Measurements from ENCODE around the gene PGA3.
"Not testable (repeated sequence)": the region's sequence is repeated elsewhere in the genome, so short reads cannot be mapped to it uniquely, and the experiment has no call there.

GRCh38 chr11:61222692-61223091, 19.4 kb downstream of the PGA3 start:
- TF ChIP-seq CTCF, POLR2A (IDR thresholded peaks at IDR 0.05): not testable (repeated sequence)

Measured in testis (tissue), 2 donors.